RPMI7951 (cell line): ENCODE measurements around the gene VWA8. TPM values are rescaled to one million over a fixed set of nuclear protein-coding genes. Genes with fewer than 3 reads are reported as not detected.
A peak's percentile ranks its signal among the peaks of the same experiment; 100 is the strongest.

ENCODE experiments used
- DNase-seq: peaks from one replicate; pipeline ENCODE4 v3.0.0-alpha.2; 2012; ENCODE audit warnings: low read depth
- total RNA-seq: library from RNA; depleted of rRNA; stranded (reverse); fragments of >200 nt; shearing (Covaris generic); gene quantifications from 2 replicates; pipeline ENCODE4 v1.2.3, GENCODE V29; 2014; rRNA removed

VWA8 gene
- total RNA-seq, result 5.7 and 8.5 TPM in 2 replicates

- DNase-seq, result peak; percentile 80
Observed at GRCh38 chr13:41960637-41961465, at the start of gene VWA8. TSS of gene VWA8 (minus strand) at chr13:41961109. CDS start at chr13:41961015, 94 bp downstream.

- DNase-seq, result no peak
Observed at GRCh38 chr13:42009057-42009456, 48.1 kb upstream of the VWA8 start.

DNA sequence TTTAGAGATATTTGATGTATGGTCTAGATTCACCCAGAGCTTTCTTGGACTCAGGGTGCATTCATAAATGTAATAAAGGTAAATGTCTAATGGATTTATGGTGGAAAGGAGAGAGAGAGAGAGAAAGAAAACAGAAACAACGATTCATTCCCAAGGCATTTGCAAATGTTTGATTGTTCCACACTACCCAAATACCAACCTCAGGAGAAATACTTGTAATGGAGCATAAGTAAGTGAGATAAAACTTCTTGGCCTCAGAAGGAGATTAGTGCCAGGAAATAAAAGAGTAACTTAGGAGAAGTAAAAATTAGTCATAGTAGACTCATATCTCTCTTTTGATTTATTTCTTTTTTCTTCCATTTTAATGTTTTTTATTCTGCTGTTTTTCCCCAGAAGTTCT lies 46.9 kb upstream of the VWA8 start:
- no peak for DNase-seq

DNA sequence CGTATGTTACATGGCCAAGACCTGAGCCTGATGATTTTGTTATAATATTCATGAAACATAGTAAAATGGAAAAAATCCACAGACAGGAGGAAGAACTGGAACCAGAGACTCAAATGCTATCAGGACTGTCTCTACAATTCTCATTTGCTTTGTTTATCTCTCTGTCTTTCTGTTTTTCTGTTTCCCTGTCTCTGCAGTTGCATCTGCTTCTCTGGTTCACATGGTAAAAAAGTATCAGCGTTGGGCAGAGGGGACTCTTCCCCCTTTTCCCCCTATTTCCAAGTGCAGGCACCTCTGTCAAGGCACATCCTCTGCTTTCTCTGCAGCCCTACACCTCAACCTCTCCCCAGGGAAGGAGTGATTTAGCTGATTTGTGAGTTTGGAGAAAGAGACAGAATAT lies 41.2 kb upstream of the VWA8 start:
- no peak for DNase-seq

DNA sequence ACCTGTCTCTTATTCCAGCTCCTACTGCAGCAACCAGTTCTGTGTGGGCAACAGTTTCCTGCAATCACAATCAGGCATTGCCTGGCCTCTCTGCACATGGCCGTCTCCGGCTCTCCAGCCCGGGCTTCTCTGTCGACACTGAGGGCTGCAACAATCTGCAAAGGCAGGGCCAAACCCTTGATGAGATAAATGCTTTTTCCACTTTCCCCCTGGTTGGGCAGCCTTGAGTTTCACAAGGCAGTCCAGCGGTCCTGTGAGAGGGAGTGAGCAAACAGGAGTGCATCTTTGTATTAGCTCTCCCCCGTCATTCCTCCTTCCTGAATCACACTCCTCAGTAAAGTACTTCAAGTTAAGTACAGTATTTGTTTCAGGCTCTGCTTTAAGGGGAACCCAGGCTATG lies 40.7 kb upstream of the VWA8 start:
- peak; percentile 25 for DNase-seq

DNA sequence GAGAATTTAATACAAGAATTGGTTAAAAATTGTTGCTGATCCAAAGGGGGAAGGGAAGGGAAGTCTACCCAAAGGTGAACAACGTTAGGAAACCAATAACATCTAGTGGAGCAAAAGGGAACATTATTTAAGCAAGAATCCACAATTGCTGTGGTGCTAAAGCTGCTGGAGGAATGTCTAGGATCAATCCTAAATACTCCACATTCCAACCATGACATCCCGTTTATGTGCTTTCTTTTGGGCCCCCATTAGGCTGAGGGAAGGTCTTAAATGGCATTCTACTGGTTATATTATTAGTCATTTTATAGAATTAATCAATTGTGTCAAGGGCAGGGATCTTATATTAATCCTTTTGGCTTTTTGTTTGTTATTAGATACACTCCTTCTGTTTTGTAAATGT lies 39.9 kb upstream of the VWA8 start:
- DNase-seq, result no peak

GRCh38 chr13:41997396-41997795 lies 36.5 kb upstream of the VWA8 start:
- no peak for DNase-seq

DNA sequence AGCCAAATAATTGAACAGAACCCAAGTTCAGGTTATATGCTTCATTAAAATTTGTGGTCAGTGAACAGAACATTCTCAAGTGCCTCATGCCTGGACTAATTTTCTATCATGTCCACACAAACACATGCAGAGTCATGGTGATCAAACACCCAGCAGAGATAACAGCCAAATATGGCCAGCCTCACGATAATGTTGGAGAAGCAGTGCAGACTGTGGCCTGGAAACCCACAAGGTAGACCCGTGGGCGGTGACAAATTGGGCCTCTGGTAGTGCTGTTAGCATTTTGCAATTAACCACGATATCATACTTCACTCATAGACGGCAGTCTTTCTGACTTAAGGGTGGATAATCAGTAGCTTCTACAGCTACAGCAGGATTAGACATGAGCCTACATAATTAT lies 35.0 kb upstream of the VWA8 start:
- DNase-seq, result peak; percentile 55

GRCh38 chr13:41995336-41995735 lies 34.4 kb upstream of the VWA8 start:
- DNase-seq, result no peak

DNA sequence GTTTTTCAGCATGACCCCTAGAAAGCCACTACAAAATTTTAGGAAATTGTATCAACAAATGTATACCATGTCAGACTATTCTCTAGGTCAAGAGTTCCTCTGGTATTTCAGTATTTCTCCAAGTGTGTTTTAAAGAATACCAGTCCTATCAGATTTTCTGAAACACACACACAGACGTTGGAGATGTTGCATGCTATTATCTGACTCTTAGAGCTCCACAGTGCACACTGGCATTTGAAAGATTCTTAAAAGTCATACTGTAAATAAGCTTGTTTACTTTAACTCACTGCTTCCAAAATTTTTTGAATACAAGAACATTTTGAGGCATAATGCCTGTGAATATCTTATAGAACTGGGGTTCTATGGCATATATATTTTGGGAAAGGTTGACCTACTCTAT lies 33.8 kb upstream of the VWA8 start:
- no peak for DNase-seq

- DNase-seq, result no peak
Observed at GRCh38 chr13:41991936-41992335, 31.0 kb upstream of the VWA8 start.

DNA sequence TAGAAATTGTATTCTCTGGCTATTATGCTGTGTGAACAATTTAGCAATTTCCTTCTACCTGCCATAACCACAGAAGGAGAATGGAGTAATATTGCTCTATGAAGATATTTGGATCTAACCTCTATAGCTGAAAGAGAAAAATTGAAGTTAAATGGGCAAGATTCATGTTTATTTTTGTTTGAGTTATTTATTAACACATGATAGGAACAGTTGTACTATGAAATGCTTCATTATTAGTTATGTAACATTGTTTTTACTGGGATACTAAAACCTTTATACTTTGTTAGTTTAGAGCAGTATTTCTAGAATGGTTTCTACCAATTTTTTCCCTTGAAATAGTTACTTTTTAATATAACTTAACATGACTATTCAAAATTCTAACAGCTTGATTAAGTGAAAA lies 27.3 kb upstream of the VWA8 start:
- no peak for DNase-seq

DNA sequence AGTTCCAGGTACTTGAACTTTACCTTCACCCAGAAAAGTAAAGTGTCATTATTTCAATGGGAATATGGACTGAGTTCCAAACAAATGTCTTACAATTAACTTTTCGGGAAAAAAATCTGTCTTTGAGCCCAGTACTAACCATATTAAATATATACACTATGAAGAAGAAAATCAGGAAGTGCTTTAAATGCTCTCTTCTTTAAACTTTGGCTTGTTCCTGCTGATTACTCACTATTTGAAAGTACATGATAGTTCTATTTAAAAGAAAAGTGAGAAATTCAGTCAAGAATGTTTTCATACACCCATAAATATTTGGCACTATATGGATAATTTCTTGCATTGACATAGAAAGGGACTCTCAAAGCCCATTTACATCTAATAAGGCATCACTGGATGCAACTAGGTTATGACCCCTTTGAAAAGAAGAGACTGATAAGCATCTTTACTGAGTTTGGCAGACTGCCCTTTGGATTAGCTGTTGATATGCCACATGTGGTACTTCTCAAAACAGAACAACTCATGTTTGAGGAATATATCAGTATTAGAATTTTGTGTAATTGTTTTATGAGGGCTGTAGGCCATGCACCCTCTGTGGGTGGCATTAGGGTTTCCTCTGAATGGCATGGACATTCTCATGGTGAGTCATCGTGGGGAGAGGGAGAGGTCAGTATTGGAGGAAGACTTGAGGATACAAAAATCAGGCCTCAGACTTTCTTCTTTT lies 25.0 kb upstream of the VWA8 start:
- DNase-seq, result peak; percentile 77

GRCh38 chr13:41981951-41982715 lies 21.2 kb upstream of the VWA8 start:
- peak; percentile 40 for DNase-seq

DNA sequence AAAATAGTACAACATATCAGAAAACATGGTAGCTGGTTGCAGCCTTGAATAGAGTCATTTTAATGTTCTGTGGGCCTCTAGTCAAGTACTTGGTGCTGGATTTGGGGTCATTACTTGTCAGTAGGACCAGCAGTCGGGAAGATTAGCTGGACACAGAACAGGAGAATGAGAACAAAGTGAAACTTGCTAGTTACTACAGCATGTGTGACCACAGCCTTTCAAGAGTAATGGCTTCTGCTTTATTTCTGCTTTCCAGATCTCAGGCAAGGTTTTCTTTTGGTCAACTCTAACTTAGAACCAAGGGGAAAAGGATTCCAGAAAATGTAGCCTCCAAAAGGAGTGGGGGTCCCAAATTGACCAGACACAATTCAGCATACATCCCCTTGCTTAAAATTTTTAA lies 17.1 kb upstream of the VWA8 start:
- no peak for DNase-seq

GRCh38 chr13:41976476-41976875 lies 15.6 kb upstream of the VWA8 start:
- no peak for DNase-seq

DNA sequence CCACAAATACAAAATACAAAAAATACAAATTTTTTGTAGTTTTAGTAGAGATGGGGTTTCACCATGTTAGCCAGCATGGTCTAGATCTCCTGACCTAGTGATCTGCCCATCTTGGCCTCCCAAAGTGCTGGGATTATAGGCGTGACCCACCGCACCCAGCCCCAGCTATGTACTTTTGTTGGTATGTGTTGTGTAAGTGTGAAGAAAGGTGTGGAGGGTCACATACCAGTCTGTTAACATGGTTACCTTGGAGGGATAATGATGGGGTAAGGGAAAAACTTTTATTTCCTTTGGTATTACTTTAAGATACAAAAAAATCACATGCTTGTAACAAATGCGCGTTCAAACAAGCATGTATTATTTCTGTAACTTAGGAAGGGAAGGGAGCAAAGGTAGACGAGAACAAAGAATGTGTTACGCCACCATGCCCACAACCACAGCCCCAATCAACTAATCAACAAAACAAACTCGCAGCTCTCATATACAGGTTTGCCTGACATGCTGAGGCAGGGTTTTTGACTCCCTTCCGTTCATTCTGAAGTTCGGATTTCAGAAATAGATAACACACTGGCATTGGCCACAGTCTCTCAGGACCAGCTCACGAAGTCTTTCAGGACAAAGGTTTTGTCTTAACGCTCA lies 13.5 kb upstream of the VWA8 start:
- DNase-seq, result no peak

GRCh38 chr13:41973247-41973741 lies 12.4 kb upstream of the VWA8 start:
- DNase-seq, result no peak

DNA sequence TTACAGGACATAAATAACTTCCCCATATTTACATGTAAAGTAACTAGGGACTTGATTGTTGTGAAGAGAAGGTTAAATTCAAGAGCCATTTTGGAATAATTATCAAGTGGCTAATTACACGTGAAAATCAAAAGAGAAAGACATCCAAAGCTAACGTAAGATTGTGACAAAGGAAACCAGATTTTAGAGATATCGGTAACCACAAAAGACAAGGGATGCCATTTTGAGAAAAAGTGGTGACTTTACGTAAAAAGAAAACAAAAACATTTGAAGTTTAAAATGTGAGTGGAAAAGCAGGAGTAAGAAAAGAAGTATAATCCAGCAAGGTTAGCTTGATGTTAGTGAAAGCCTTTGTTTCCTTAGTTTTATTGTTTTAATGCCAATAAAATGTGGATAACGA lies 10.9 kb upstream of the VWA8 start:
- no peak for DNase-seq

DNA sequence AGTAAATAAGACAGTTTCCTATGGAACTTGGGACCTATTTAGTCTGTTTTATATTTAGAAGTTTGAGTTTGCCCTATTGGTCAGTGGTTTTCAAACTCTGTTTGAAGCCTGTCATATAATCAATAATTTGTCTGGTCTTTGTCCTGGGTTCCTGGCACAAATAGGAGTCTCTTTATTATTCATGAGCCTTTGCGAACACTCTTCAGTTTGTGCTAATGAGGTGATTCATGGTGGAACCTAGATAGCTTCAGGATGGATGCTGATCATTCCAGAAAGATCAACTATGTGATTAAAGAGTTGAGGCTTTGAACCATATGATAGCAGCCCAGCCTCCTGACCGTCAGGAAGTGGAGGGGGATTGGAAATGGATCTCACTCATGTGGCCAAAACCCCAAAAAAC lies 10.0 kb upstream of the VWA8 start:
- DNase-seq, result no peak

- no peak for DNase-seq
Observed at GRCh38 chr13:41970022-41970421, 9.1 kb upstream of the VWA8 start.

- DNase-seq, result no peak
Observed at GRCh38 chr13:41969072-41969471, 8.2 kb upstream of the VWA8 start.
